ENCODE measurements around the gene TRPM5.

TRPM5 gene

GRCh38 chr11:2470495-2470894 is 26.2 kb upstream of the TRPM5 start:
- Histone ChIP-seq H3K9me3 (ENCODE audit: control extremely low read depth in 1 of 5, control insufficient read depth in 4 of 5, insufficient read depth in 2 of 5, low read depth in 1 of 5, low read length in 4 of 5) (no peaks in the 10 kb centered on the region), H3K27me3 (replicated peaks in 2 of 5; ENCODE audit: control insufficient read depth in 4 of 5, insufficient read depth in 5 of 5, low read length in 4 of 5) (peaks cover 0 to 3% (median 0%) of the 10 kb centered on the region in 5 experiments), H3K27ac (ENCODE audit: insufficient read depth in 1 of 2, low read depth in 1 of 2, low read length in 2 of 2, poor library complexity in 1 of 2, severe bottlenecking in 2 of 2) (no peak overlapping the region), H3K4me3 (ENCODE audit: control insufficient read depth in 1 of 7, extremely low read depth in 1 of 7, insufficient read depth in 4 of 7, low read depth in 2 of 7, low read length in 6 of 7) (no peak overlapping the region), H3K4me1 (ENCODE audit: control extremely low read depth in 1 of 4, control insufficient read depth in 4 of 4, insufficient read depth in 4 of 4, low read length in 3 of 4) (peaks cover 1 to 37% (median 14%) of the 10 kb centered on the region in 4 experiments), H3K36me3 (ENCODE audit: control insufficient read depth in 4 of 4, insufficient read depth in 4 of 4, low read length in 3 of 4) (no peaks in the 10 kb centered on the region)
- ChIA-PET POLR2A (no interaction called here), CTCF (interaction anchor here (0.6 to 0.9 kb wide), 2 partner anchors 29 to 43 kb away, joined by 3 read pairs; no protein-coding TSS in a partner anchor)
- no peak for DNase-seq
- WGBS (ENCODE audit: insufficient coverage): 98% methylated on average over 6 of the region's 7 CpGs

DNA sequence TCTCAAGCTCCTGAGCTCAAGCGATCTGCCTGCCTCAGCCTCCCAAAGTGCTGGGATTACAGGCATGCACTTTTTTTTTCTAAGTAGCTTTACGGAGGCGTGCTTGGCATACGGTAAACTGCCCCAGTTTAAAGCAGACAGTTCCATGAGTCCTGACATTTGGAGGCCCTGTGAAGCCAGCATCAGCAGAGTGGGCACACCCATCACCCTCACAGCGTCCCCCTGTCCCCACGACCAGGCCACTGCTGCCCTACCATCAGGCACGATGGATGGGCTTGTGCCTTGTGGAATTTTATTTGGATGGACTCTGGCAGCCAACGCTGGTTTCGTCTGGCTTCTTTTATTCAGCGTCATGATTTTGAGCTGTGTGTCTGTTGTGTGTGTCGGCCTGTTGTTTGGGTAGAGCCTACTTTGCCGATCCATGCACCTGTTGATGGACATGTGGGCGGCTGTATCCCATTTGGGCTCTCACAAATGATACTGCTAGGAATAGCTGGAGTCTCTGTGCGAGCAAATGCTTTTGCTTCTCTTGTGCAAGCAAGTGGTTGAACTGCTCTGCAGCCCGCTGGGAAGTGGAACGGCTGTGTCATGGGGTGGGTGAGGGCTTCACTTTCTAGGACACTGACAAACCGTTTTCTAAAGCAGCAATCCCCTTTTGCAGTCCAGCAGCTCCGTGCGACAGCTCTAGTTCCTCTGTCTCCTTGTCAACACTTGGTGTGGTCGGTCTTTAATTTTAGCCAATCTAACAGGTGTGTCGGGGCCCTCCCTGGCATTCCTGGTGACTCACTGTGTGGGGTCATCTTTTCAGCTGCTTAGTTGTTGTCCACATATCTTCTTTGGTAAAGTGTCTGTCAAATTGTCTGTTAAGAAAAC is 24.3 kb upstream of the TRPM5 start:
- H3K9me3 ChIP-seq (ENCODE audit: control extremely low read depth in 1 of 5, control insufficient read depth in 4 of 5, insufficient read depth in 2 of 5, low read depth in 1 of 5, low read length in 4 of 5): no peaks in the 10 kb centered on the region
- 95% methylated on average over 20 of the region's 21 CpGs for WGBS (ENCODE audit: insufficient coverage)
- H3K27me3 ChIP-seq (replicated peaks in 2 of 5; ENCODE audit: control insufficient read depth in 4 of 5, insufficient read depth in 5 of 5, low read length in 4 of 5): peaks cover 0 to 3% (median 0%) of the 10 kb centered on the region in 5 experiments
- POLR2A ChIA-PET: no interaction called here
- no peak overlapping the region for H3K4me3 ChIP-seq (ENCODE audit: control insufficient read depth in 1 of 7, extremely low read depth in 1 of 7, insufficient read depth in 4 of 7, low read depth in 2 of 7, low read length in 6 of 7)
- CTCF ChIA-PET: interaction anchor here (1.0 to 4.4 kb wide), 2 partner anchors 13 to 64 kb away, joined by 4 to 21 read pairs; no protein-coding TSS in a partner anchor
- H3K27ac ChIP-seq (ENCODE audit: insufficient read depth in 1 of 2, low read depth in 1 of 2, low read length in 2 of 2, poor library complexity in 1 of 2, severe bottlenecking in 2 of 2): no peak overlapping the region
- DNase-seq: no peak
- no peaks in the 10 kb centered on the region for H3K36me3 ChIP-seq (ENCODE audit: control insufficient read depth in 4 of 4, insufficient read depth in 4 of 4, low read length in 3 of 4)
- H3K4me1 ChIP-seq (ENCODE audit: control extremely low read depth in 1 of 4, control insufficient read depth in 4 of 4, insufficient read depth in 4 of 4, low read length in 3 of 4): peaks cover 0 to 28% (median 14%) of the 10 kb centered on the region in 4 experiments

DNA sequence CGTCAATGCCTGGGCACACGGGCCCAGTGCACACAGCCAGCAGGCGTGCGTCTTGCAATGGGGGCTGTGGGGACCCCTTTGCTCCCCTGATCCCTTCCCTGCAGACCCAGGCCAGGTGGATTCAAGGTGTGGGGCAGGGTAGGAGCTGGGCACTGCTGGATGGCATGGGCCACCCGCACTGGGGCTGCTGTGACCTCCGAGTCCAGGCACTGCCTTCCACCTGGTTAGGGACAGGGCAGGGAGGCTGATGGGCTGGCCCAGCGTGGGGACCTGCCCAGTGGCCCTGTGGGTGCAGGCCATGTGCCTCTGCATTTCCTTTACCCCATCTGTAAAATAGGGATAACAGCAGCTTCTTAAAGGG is 23.4 kb upstream of the TRPM5 start:
- H3K9me3 ChIP-seq (ENCODE audit: control extremely low read depth in 1 of 5, control insufficient read depth in 4 of 5, insufficient read depth in 2 of 5, low read depth in 1 of 5, low read length in 4 of 5): no peaks in the 10 kb centered on the region
- peaks cover 0 to 28% (median 14%) of the 10 kb centered on the region in 4 experiments for H3K4me1 ChIP-seq (ENCODE audit: control extremely low read depth in 1 of 4, control insufficient read depth in 4 of 4, insufficient read depth in 4 of 4, low read length in 3 of 4)

DNA sequence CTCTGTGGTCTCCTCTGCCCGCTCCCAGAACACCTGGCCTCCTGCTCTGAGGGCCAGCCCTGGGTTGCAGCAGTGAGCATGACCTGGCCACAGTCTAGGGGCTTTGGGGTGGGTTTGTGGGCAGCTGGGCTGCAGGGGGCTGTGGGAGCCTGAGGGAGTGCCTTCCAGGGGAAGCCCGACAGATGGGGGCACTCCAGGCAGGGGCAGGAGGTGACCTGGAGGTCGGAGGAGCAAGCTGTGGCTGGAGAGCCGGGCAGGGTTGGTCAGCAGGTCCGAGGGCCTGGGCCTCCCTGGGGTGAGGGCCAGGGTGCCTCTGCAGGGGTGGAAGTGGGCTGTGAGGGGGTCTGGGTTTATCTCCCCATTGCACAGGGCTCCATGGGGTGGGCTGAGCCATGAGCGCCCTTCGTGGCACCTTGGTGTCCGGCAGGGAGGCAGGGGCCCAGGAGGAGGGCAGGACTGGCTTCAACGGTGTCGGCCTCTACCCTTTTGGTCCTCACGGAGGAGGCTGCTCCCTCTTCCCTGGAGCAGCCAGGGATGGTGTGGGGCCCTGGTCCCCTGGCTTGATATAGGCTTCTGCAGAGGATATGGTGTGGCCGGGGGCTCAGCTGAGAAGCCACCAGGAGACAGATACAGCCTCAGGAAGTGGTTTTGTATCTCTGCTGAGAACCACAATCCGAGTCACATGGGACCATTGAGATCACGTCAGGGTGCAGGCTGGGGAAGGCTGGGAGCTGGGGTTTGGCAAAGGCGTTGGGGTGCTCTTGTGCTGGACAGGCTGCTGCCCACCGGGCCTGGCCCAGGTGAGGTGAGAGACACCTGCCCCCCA is 22.8 kb upstream of the TRPM5 start:
- Histone ChIP-seq H3K4me3 (ENCODE audit: control insufficient read depth in 1 of 7, extremely low read depth in 1 of 7, insufficient read depth in 4 of 7, low read depth in 2 of 7, low read length in 6 of 7) (peak overlapping the region in 1 of 7 experiments; percentile 6), H3K9me3 (ENCODE audit: control extremely low read depth in 1 of 5, control insufficient read depth in 4 of 5, insufficient read depth in 2 of 5, low read depth in 1 of 5, low read length in 4 of 5) (no peaks in the 10 kb centered on the region), H3K36me3 (ENCODE audit: control insufficient read depth in 4 of 4, insufficient read depth in 4 of 4, low read length in 3 of 4) (no peaks in the 10 kb centered on the region), H3K4me1 (ENCODE audit: control extremely low read depth in 1 of 4, control insufficient read depth in 4 of 4, insufficient read depth in 4 of 4, low read length in 3 of 4) (peaks cover 0 to 28% (median 14%) of the 10 kb centered on the region in 4 experiments), H3K27me3 (replicated peaks in 2 of 5; ENCODE audit: control insufficient read depth in 4 of 5, insufficient read depth in 5 of 5, low read length in 4 of 5) (peaks cover 0 to 3% (median 0%) of the 10 kb centered on the region in 5 experiments), H3K27ac (ENCODE audit: insufficient read depth in 1 of 2, low read depth in 1 of 2, low read length in 2 of 2, poor library complexity in 1 of 2, severe bottlenecking in 2 of 2) (no peak overlapping the region)
- ChIA-PET POLR2A (no interaction called here), CTCF (interaction anchor here (4.4 kb wide), 1 partner anchor 66 kb away, joined by 21 read pairs; no protein-coding TSS in a partner anchor)
- peak; percentile 54 to 83 (median 80) for DNase-seq
- WGBS (ENCODE audit: insufficient coverage): 79% methylated on average over 10 of the region's 16 CpGs

More for the DNA sequence above, 23.4 kb upstream of the TRPM5 start:
- no peak overlapping the region for H3K27ac ChIP-seq (ENCODE audit: insufficient read depth in 1 of 2, low read depth in 1 of 2, low read length in 2 of 2, poor library complexity in 1 of 2, severe bottlenecking in 2 of 2)
- DNase-seq: no peak
- H3K4me3 ChIP-seq (ENCODE audit: control insufficient read depth in 1 of 7, extremely low read depth in 1 of 7, insufficient read depth in 4 of 7, low read depth in 2 of 7, low read length in 6 of 7): no peak overlapping the region
- no peaks in the 10 kb centered on the region for H3K36me3 ChIP-seq (ENCODE audit: control insufficient read depth in 4 of 4, insufficient read depth in 4 of 4, low read length in 3 of 4)
- peaks cover 0 to 3% (median 0%) of the 10 kb centered on the region in 5 experiments for H3K27me3 ChIP-seq (replicated peaks in 2 of 5; ENCODE audit: control insufficient read depth in 4 of 5, insufficient read depth in 5 of 5, low read length in 4 of 5)
- ChIA-PET POLR2A (no interaction called here), CTCF (interaction anchor here (4.4 kb wide), 1 partner anchor 65 kb away, joined by 21 read pairs; no protein-coding TSS in a partner anchor)
- WGBS (ENCODE audit: insufficient coverage): 83% methylated on average over 5 of the region's 7 CpGs

DNA sequence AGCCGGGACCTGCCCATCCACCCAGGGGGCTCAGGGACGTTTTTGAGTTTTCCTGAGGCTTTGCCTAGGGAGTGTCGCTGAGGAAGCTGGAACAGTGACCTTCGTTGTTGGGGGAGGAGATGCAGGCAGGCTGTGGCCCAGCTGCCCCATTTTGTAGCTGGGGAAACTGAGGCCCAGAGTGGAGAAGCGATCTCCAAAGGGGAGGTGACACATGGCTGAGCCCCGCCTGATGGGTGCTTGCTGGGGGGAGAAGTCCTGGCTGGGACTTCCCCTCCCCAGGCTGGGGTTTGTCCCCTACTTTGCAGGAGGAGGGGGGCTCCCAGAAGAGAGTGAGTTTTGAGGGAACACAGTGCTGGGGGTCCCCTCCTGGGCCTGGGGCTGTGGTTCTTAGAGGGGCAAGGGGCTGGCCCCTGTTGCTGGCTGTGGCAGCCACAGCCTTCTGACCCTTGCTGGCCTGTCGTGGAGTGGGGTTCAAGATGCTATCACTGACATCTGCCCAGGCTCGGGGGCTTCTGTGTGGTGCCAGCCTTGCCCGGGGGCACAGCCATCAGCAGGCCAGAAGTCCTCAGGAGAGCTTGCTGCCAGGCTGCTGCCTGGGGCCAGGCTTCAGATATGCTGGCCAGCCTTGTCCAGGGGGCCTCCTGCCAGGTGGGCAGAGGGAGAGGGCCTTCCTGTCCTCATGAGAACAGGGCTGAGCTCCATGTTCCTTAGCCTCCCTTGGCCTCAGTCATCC is 21.9 kb upstream of the TRPM5 start:
- ChIA-PET CTCF (interaction anchor here (0.9 to 4.4 kb wide), 4 partner anchors 9 to 67 kb away, joined by 3 to 21 read pairs (median 3); no protein-coding TSS in a partner anchor), POLR2A (no interaction called here)
- H3K9me3 ChIP-seq (ENCODE audit: control extremely low read depth in 1 of 5, control insufficient read depth in 4 of 5, insufficient read depth in 2 of 5, low read depth in 1 of 5, low read length in 4 of 5): no peaks in the 10 kb centered on the region
- DNase-seq: no peak
- no peak overlapping the region for H3K4me3 ChIP-seq (ENCODE audit: control insufficient read depth in 1 of 7, extremely low read depth in 1 of 7, insufficient read depth in 4 of 7, low read depth in 2 of 7, low read length in 6 of 7)
- 100% methylated on average over 8 of the region's 9 CpGs for WGBS (ENCODE audit: insufficient coverage)
- peaks cover 0 to 3% (median 0%) of the 10 kb centered on the region in 5 experiments for H3K27me3 ChIP-seq (replicated peaks in 2 of 5; ENCODE audit: control insufficient read depth in 4 of 5, insufficient read depth in 5 of 5, low read length in 4 of 5)
- peaks cover 0 to 28% (median 14%) of the 10 kb centered on the region in 4 experiments for H3K4me1 ChIP-seq (ENCODE audit: control extremely low read depth in 1 of 4, control insufficient read depth in 4 of 4, insufficient read depth in 4 of 4, low read length in 3 of 4)
- H3K27ac ChIP-seq (ENCODE audit: insufficient read depth in 1 of 2, low read depth in 1 of 2, low read length in 2 of 2, poor library complexity in 1 of 2, severe bottlenecking in 2 of 2): no peak overlapping the region
- H3K36me3 ChIP-seq (ENCODE audit: control insufficient read depth in 4 of 4, insufficient read depth in 4 of 4, low read length in 3 of 4): no peaks in the 10 kb centered on the region

DNA sequence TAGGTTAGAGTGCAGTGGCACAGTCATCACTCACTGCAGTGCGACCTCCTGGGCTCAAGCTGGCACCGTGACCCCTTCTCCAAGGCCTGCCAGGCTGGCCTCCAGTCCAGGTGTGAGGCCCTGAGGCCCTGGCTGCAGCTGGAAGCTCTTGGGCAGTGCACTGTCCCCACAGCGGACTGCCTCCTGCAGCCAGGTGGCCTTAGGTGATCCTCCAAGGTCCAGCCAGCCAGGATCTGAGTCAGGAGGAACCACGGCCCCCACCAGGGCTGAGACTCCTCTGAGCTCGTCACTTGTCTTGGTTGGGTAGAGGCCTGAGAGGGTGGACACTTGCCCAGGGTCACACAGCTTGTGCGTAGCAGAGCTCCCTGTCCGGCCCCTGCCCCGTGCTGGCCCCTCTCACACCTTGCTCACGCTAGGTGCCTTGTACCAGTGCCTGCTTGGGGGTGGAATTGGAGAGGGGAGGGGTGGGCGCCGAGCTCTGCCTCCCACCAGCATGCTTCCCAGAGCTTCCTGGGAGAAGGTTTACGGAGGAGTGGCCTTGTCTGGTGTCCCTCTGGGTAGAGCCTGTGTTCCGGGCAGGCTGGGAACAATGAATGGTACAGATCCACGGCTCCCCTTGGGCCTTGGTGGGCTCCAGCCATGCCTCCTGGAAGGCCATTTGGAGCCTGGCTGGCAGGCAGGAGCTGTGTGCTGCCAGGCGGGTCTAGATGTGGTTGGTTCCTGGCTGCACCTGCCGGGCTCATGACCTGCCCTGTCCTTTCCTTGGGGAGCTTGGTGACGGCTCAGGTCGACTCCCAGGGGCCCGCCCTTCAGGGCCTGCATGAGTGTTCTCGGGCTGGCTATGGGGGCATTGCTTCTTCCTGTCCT is 21.1 kb upstream of the TRPM5 start:
- H3K4me1 ChIP-seq (ENCODE audit: control extremely low read depth in 1 of 4, control insufficient read depth in 4 of 4, insufficient read depth in 4 of 4, low read length in 3 of 4): peaks cover 0 to 28% (median 14%) of the 10 kb centered on the region in 4 experiments
- no peak overlapping the region for H3K27ac ChIP-seq (ENCODE audit: insufficient read depth in 1 of 2, low read depth in 1 of 2, low read length in 2 of 2, poor library complexity in 1 of 2, severe bottlenecking in 2 of 2)
- POLR2A ChIA-PET: no interaction called here
- no peaks in the 10 kb centered on the region for H3K36me3 ChIP-seq (ENCODE audit: control insufficient read depth in 4 of 4, insufficient read depth in 4 of 4, low read length in 3 of 4)
- CTCF ChIA-PET: interaction anchor here (0.6 to 4.4 kb wide), 9 partner anchors 9 to 487 kb away, joined by 3 to 21 read pairs (median 3); no protein-coding TSS in a partner anchor
- no peak for DNase-seq
- H3K9me3 ChIP-seq (ENCODE audit: control extremely low read depth in 1 of 5, control insufficient read depth in 4 of 5, insufficient read depth in 2 of 5, low read depth in 1 of 5, low read length in 4 of 5): no peaks in the 10 kb centered on the region
- H3K27me3 ChIP-seq (replicated peaks in 2 of 5; ENCODE audit: control insufficient read depth in 4 of 5, insufficient read depth in 5 of 5, low read length in 4 of 5): peaks cover 0 to 3% (median 0%) of the 10 kb centered on the region in 5 experiments
- WGBS (ENCODE audit: insufficient coverage): 95% methylated on average over 17 of the region's 20 CpGs
- no peak overlapping the region for H3K4me3 ChIP-seq (ENCODE audit: control insufficient read depth in 1 of 7, extremely low read depth in 1 of 7, insufficient read depth in 4 of 7, low read depth in 2 of 7, low read length in 6 of 7)

Data from common myeloid progenitor, CD34-positive (primary cell).